Measurements from ENCODE around the gene MKLN1. TPM values are rescaled to one million over a fixed set of nuclear protein-coding genes. Genes with fewer than 3 reads are reported as not detected.

The MKLN1 gene
- total RNA-seq, 4 donors from 2014 or later, result 93.1 to 175 (median 102) TPM

GRCh38 chr7:131508754-131509486 lies 181.2 kb downstream of the MKLN1 start:
- Histone ChIP-seq H3K27ac (no peak overlapping the region), H3K36me3 (peaks cover 0 to 4% of the 10 kb centered on the region in 2 donors), H3K4me1 (peaks cover 12 to 18% of the 10 kb centered on the region in 2 donors), H3K9me3 (no peaks in the 10 kb centered on the region), H3K4me3 (replicated peaks in 1 of 3) (no peak overlapping the region), H3K27me3 (no peaks in the 10 kb centered on the region)
- no peak for DNase-seq
- intact Hi-C loops (cut with DNase I), result loop anchor here (2.0 kb wide), 1 partner anchor 146 kb away; no protein-coding TSS in a partner anchor
- WGBS, 2 donors, result 73 to 74% methylated on average over 10 of the region's 10 CpGs
- no peak for TF ChIP-seq POLR2A (IDR thresholded peaks at IDR 0.05)
- TF ChIP-seq CTCF (IDR thresholded peaks at IDR 0.05), result no peak

GRCh38 chr7:131509781-131510180 lies 182.1 kb downstream of the MKLN1 start:
- no peak for DNase-seq
- H3K9me3 ChIP-seq, result no peaks in the 10 kb centered on the region
- no peaks in the 10 kb centered on the region for H3K27me3 ChIP-seq
- no peak overlapping the region for H3K4me3 ChIP-seq (replicated peaks in 1 of 3)
- peaks cover 12 to 23% of the 10 kb centered on the region in 2 donors for H3K4me1 ChIP-seq
- intact Hi-C loops (cut with DNase I), result loop anchor here (2.0 to 10.0 kb wide), 2 partner anchors 145 to 615 kb away; no protein-coding TSS in a partner anchor
- H3K36me3 ChIP-seq, result peaks cover 0 to 4% of the 10 kb centered on the region in 2 donors
- 95 to 97% methylated on average over 8 of the region's 8 CpGs for WGBS, 2 donors
- no peak overlapping the region for H3K27ac ChIP-seq
- no peak for TF ChIP-seq CTCF (IDR thresholded peaks at IDR 0.05)
- TF ChIP-seq POLR2A (IDR thresholded peaks at IDR 0.05), result no peak

GRCh38 chr7:131511071-131511470 lies 183.4 kb downstream of the MKLN1 start:
- intact Hi-C loops (cut with DNase I), result loop anchor here (10.0 kb wide), 1 partner anchor 616 kb away; no protein-coding TSS in a partner anchor
- Histone ChIP-seq H3K27ac (no peak overlapping the region), H3K27me3 (no peaks in the 10 kb centered on the region), H3K36me3 (peaks cover 0 to 4% of the 10 kb centered on the region in 2 donors), H3K4me1 (peaks cover 12 to 29% of the 10 kb centered on the region in 2 donors), H3K4me3 (replicated peaks in 1 of 3) (no peak overlapping the region), H3K9me3 (no peaks in the 10 kb centered on the region)
- DNase-seq, result no peak
- no peak for TF ChIP-seq POLR2A (IDR thresholded peaks at IDR 0.05)
- TF ChIP-seq CTCF (IDR thresholded peaks at IDR 0.05), result no peak
- 83% methylated on average over 9 of the region's 9 CpGs for WGBS, 2 donors

- H3K36me3 ChIP-seq, result peaks cover 0 to 4% of the 10 kb centered on the region in 2 donors
- WGBS, 2 donors, result 70 to 81% methylated on average over 15 of the region's 15 CpGs
- no peaks in the 10 kb centered on the region for H3K27me3 ChIP-seq
- no peak for DNase-seq
- H3K4me1 ChIP-seq, result peaks cover 12 to 29% of the 10 kb centered on the region in 2 donors
- intact Hi-C loops (cut with DNase I), result loop anchor here (10.0 kb wide), 1 partner anchor 617 kb away; no protein-coding TSS in a partner anchor
- peak overlapping the region in 2 of 3 donors; percentile 30 to 44 for H3K27ac ChIP-seq
- no peak for TF ChIP-seq CTCF (IDR thresholded peaks at IDR 0.05)
- no peak for TF ChIP-seq POLR2A (IDR thresholded peaks at IDR 0.05)
- H3K4me3 ChIP-seq (replicated peaks in 1 of 3), result no peak overlapping the region
- no peaks in the 10 kb centered on the region for H3K9me3 ChIP-seq
Observed at GRCh38 chr7:131511774-131512535, 184.3 kb downstream of the MKLN1 start.

Measured in thyroid gland (tissue), 4 donors.